DOHH2 (cell line): Measurements from ENCODE around the gene KCNK5.

Experiments
- H3F3A ChIP-seq: fragments of 200-600 bp; sonication (generic), shearing (Covaris generic); 2 replicates; pipeline ENCODE4 v1.6.0; 2016; ENCODE audit warnings: antibody characterized with exemption, mild to moderate bottlenecking; ENCODE audit not compliant: control insufficient read depth, insufficient read depth
- H3K27ac ChIP-seq: fragments of 200-600 bp; sonication (generic); 2 replicates; pipeline ENCODE4 v1.5.1; 2014; ENCODE audit warnings: low read depth, mild to moderate bottlenecking, low read length, moderate library complexity
- H3K27me3 ChIP-seq: fragments of 200-600 bp; sonication (generic); 2 replicates; pipeline ENCODE4 v1.6.1; 2014; ENCODE audit warnings: mild to moderate bottlenecking, low read length, mixed read lengths; ENCODE audit not compliant: control insufficient read depth
- H3K36me3 ChIP-seq: fragments of 200-600 bp; sonication (generic); 2 replicates; pipeline ENCODE4 v1.6.1; 2014; ENCODE audit warnings: mild to moderate bottlenecking, low read length, moderate library complexity, mixed read lengths; ENCODE audit not compliant: control insufficient read depth
- H3K4me1 ChIP-seq: fragments of 200-600 bp; sonication (generic); 2 replicates; pipeline ENCODE4 v1.6.1; 2014; ENCODE audit warnings: mild to moderate bottlenecking, low read length, mixed read lengths; ENCODE audit not compliant: control insufficient read depth
- H3K4me2 ChIP-seq: fragments of 200-600 bp; sonication (generic); 2 replicates; pipeline ENCODE4 v1.6.0; 2014; ENCODE audit warnings: mild to moderate bottlenecking, low read length, moderate library complexity
- H3K4me3 ChIP-seq: fragments of 200-600 bp; sonication (generic); 2 replicates; pipeline ENCODE4 v1.5.1; 2014; ENCODE audit warnings: mild to moderate bottlenecking, low read length, mixed read lengths
- H3K79me2 ChIP-seq: fragments of 200-600 bp; sonication (generic); 2 replicates; pipeline ENCODE4 v1.6.1; 2014; ENCODE audit warnings: mild to moderate bottlenecking, low read length, mixed read lengths; ENCODE audit not compliant: control insufficient read depth
- H3K9me2 ChIP-seq: fragments of 200-600 bp; sonication (generic); replicated peaks from 2 replicates; pipeline ENCODE4 v1.6.1; 2014; ENCODE audit warnings: mild to moderate bottlenecking, low read length, mixed read lengths; ENCODE audit not compliant: control insufficient read depth
- H3K9me3 ChIP-seq: fragments of 200-600 bp; sonication (generic); 2 replicates; pipeline ENCODE4 v1.6.1; 2014; ENCODE audit warnings: antibody characterized with exemption, low read length, mixed read lengths; ENCODE audit not compliant: control insufficient read depth, insufficient read depth
- H4K20me1 ChIP-seq: fragments of 200-600 bp; sonication (generic); 2 replicates; pipeline ENCODE4 v1.6.0; 2014; ENCODE audit warnings: low read depth, mild to moderate bottlenecking, antibody characterized with exemption, low read length, moderate library complexity; ENCODE audit not compliant: control insufficient read depth, insufficient read depth
- CTCF ChIP-seq: fragments of 200-600 bp; sonication (generic); IDR thresholded peaks from one replicate; pipeline ENCODE4 v1.5.1; 2014; ENCODE audit warnings: antibody characterized with exemption, mild to moderate bottlenecking, low read depth, low read length; ENCODE audit not compliant: poor library complexity, severe bottlenecking
- EZH2phosphoT487 ChIP-seq: fragments of 200-600 bp; sonication (generic); IDR thresholded peaks from 2 replicates; pipeline ENCODE4 v1.6.1; 2017; ENCODE audit warnings: borderline replicate concordance, mild to moderate bottlenecking, antibody characterized with exemption, low read length, moderate library complexity, mixed read lengths

Gene KCNK5

GRCh38 chr6:39225543-39225942 is 3.7 kb downstream of the KCNK5 start:
- no peaks in the 10 kb centered on the region for H3F3A ChIP-seq
- no peak overlapping the region for H3K4me3 ChIP-seq
- H4K20me1 ChIP-seq: no peaks in the 10 kb centered on the region
- no peak overlapping the region for H3K27ac ChIP-seq
- TF ChIP-seq EZH2phosphoT487: no peak
- no peak overlapping the region for H3K4me2 ChIP-seq
- H3K9me2 ChIP-seq: no peaks in the 10 kb centered on the region
- H3K9me3 ChIP-seq: no peaks in the 10 kb centered on the region
- H3K27me3 ChIP-seq: peaks cover 10% of the 10 kb centered on the region; the same call in 1 of the 2 replicates
- H3K79me2 ChIP-seq: no peaks in the 10 kb centered on the region
- no peaks in the 10 kb centered on the region for H3K4me1 ChIP-seq
- no peaks in the 10 kb centered on the region for H3K36me3 ChIP-seq

GRCh38 chr6:39224523-39225182 is 4.6 kb downstream of the KCNK5 start:
- H3K9me2 ChIP-seq: no peaks in the 10 kb centered on the region
- H3K9me3 ChIP-seq: no peaks in the 10 kb centered on the region
- H3K27ac ChIP-seq: no peak overlapping the region
- peaks cover 10% of the 10 kb centered on the region; the same call in 1 of the 2 replicates for H3K27me3 ChIP-seq
- TF ChIP-seq EZH2phosphoT487: no peak
- TF ChIP-seq CTCF: no peak
- H3K4me3 ChIP-seq: no peak overlapping the region
- no peaks in the 10 kb centered on the region for H3K36me3 ChIP-seq
- no peaks in the 10 kb centered on the region for H3F3A ChIP-seq
- no peak overlapping the region for H3K4me2 ChIP-seq
- H3K4me1 ChIP-seq: no peaks in the 10 kb centered on the region
- H4K20me1 ChIP-seq: no peaks in the 10 kb centered on the region
- no peaks in the 10 kb centered on the region for H3K79me2 ChIP-seq

GRCh38 chr6:39224011-39224410 is 5.3 kb downstream of the KCNK5 start:
- TF ChIP-seq EZH2phosphoT487: no peak
- no peak for TF ChIP-seq CTCF
- no peaks in the 10 kb centered on the region for H3K9me3 ChIP-seq
- no peak overlapping the region for H3K27ac ChIP-seq
- H3K9me2 ChIP-seq: no peaks in the 10 kb centered on the region
- no peaks in the 10 kb centered on the region for H3K4me1 ChIP-seq
- no peak overlapping the region for H3K4me3 ChIP-seq
- H3K79me2 ChIP-seq: no peaks in the 10 kb centered on the region
- H3K27me3 ChIP-seq: peaks cover 10% of the 10 kb centered on the region; the same call in 1 of the 2 replicates
- no peaks in the 10 kb centered on the region for H3F3A ChIP-seq
- no peaks in the 10 kb centered on the region for H3K36me3 ChIP-seq
- no peak overlapping the region for H3K4me2 ChIP-seq
- no peaks in the 10 kb centered on the region for H4K20me1 ChIP-seq

- Histone ChIP-seq H3K9me3 (no peaks in the 10 kb centered on the region), H3K79me2 (no peaks in the 10 kb centered on the region), H3K4me3 (no peak overlapping the region), H3K36me3 (no peaks in the 10 kb centered on the region), H3K27me3 (peaks cover 10% of the 10 kb centered on the region; the same call in 1 of the 2 replicates), H3K9me2 (no peaks in the 10 kb centered on the region), H3F3A (no peaks in the 10 kb centered on the region), H3K4me1 (no peaks in the 10 kb centered on the region), H3K27ac (no peak overlapping the region), H3K4me2 (no peak overlapping the region), H4K20me1 (no peaks in the 10 kb centered on the region)
- TF ChIP-seq EZH2phosphoT487 (no peak), CTCF (no peak)
Observed at GRCh38 chr6:39223555-39223954, 5.7 kb downstream of the KCNK5 start.
